Keratinocyte (primary cell): ENCODE data around the gene SLC32A1. TPM values are rescaled to one million over a fixed set of nuclear protein-coding genes. Genes with fewer than 3 reads are reported as not detected.

Experiments used
- DNase-seq: peaks from one replicate; pipeline ENCODE4 v3.0.0-alpha.2; 2011; ENCODE audit warnings: low read depth, missing footprints, low spot score
- FAIRE-seq: peaks from 2 replicates; lab custom pipeline; 2011; peaks lifted over from hg19 to GRCh38; lab: Jason Lieb, UNC
- H2AFZ ChIP-seq: 2 replicates; pipeline ENCODE4 v1.6.0; 2012; ENCODE audit warnings: low read length, control low read depth, inconsistent platforms; ENCODE audit not compliant: control insufficient read depth
- H3K27ac ChIP-seq: 2 replicates; pipeline ENCODE4 v1.5.1; 2011; ENCODE audit warnings: low read length; ENCODE audit not compliant: control insufficient read depth, insufficient read depth
- H3K27me3 ChIP-seq: 3 replicates; pipeline ENCODE4 v1.6.0; 2011; ENCODE audit warnings: low read length; ENCODE audit not compliant: control insufficient read depth, insufficient read depth; ENCODE audit errors: extremely low read depth
- H3K36me3 ChIP-seq, 2 experiments: 2 replicates in 1 of 2; 3 replicates in 1 of 2; pipeline ENCODE4 v1.5.1; 2011; ENCODE audit warnings: low read length in 2 of 2, mild to moderate bottlenecking in 1 of 2; ENCODE audit not compliant: control insufficient read depth in 2 of 2, insufficient read depth in 2 of 2; ENCODE audit errors: extremely low read depth in 1 of 2
- H3K4me1 ChIP-seq: 3 replicates; pipeline ENCODE4 v1.5.1; 2011; ENCODE audit warnings: low read length; ENCODE audit not compliant: control insufficient read depth, insufficient read depth; ENCODE audit errors: extremely low read depth
- H3K4me2 ChIP-seq: 3 replicates; pipeline ENCODE4 v1.6.0; 2011; ENCODE audit warnings: low read depth, low read length; ENCODE audit not compliant: control insufficient read depth, insufficient read depth; ENCODE audit errors: extremely low read depth
- H3K4me3 ChIP-seq, 3 experiments: fragments of 200-600 bp in 1 of 3; sonication (generic) in 1 of 3; 2 replicates in 2 of 3; 3 replicates in 1 of 3; pipeline ENCODE4 v1.5.1; 2011 to 2016; ENCODE audit warnings: low read length in 3 of 3, mild to moderate bottlenecking in 3 of 3, control low read depth in 2 of 3, inconsistent platforms in 1 of 3, low read depth in 1 of 3, mixed read lengths in 1 of 3, mixed run types in 1 of 3, moderate library complexity in 1 of 3; ENCODE audit not compliant: control insufficient read depth in 2 of 3, insufficient read depth in 2 of 3; ENCODE audit errors: extremely low read depth in 1 of 3
- H3K79me2 ChIP-seq: 2 replicates; pipeline ENCODE4 v1.6.0; 2012; ENCODE audit warnings: low read length; ENCODE audit not compliant: control insufficient read depth, insufficient read depth
- H3K9ac ChIP-seq: 3 replicates; pipeline ENCODE4 v1.6.0; 2011; ENCODE audit warnings: low read length; ENCODE audit not compliant: control insufficient read depth, insufficient read depth; ENCODE audit errors: extremely low read depth
- H3K9me1 ChIP-seq: 3 replicates; pipeline ENCODE4 v1.6.0; 2011; ENCODE audit warnings: low read length; ENCODE audit not compliant: control insufficient read depth, insufficient read depth; ENCODE audit errors: extremely low read depth
- H3K9me3 ChIP-seq: 2 replicates; pipeline ENCODE4 v1.5.1; 2012; ENCODE audit warnings: low read depth, low read length; ENCODE audit not compliant: control insufficient read depth
- H4K20me1 ChIP-seq: 3 replicates; pipeline ENCODE4 v1.6.0; 2011; ENCODE audit warnings: low read length; ENCODE audit not compliant: control insufficient read depth, insufficient read depth; ENCODE audit errors: extremely low read depth
- EZH2 ChIP-seq: IDR thresholded peaks from one replicate; pipeline ENCODE4 v1.6.1; 2012; ENCODE audit warnings: inconsistent platforms, mild to moderate bottlenecking, low read length, moderate library complexity
- dilution Hi-C: fragments of 300-500 bp; cut with MboI; formaldehyde crosslinking; loops from one replicate; pipeline ENCODE4 v1.7.0; 2020; ENCODE audit warnings: low sequenced_read_pairs; ENCODE audit not compliant: extremely low pct_ligation_motif_present
- polyA plus RNA-seq, 5 experiments: library from polyadenylated mRNA; depleted of rRNA in 3 of 5; stranded (reverse) in 3 of 5; stranded (forward) in 1 of 5; unstranded in 1 of 5; fragments of >200 nt; gene quantifications; 1 replicate in 1 of 5; 2 replicates in 3 of 5; 3 replicates in 1 of 5; pipeline versions ENCODE4 v1.2.1 to v1.2.3, GENCODE V29; 2011 to 2012; ENCODE audit warnings: missing spikeins in 2 of 5, low read depth in 1 of 5, low replicate concordance in 1 of 5
- TF ChIP-seq, protein P1 (sequence below), 3 experiments: IDR thresholded peaks in 1 of 3; conservative IDR thresholded peaks in 1 of 3; optimal IDR thresholded peaks in 1 of 3; 2 replicates in 2 of 3; 3 replicates in 1 of 3; pipeline versions ENCODE3 to v1.5.1; 2011; ENCODE audit warnings: low read length in 3 of 3, mild to moderate bottlenecking in 3 of 3, moderate library complexity in 2 of 3, control low read depth in 1 of 3, inconsistent platforms in 1 of 3; ENCODE audit not compliant: insufficient read depth in 2 of 3; ENCODE audit errors: extremely low read depth in 1 of 3

SLC32A1 gene
- polyA plus RNA-seq, 1 donor (not counting 4 experiments of a cell fraction or from before 2014, with no cell fraction given): not detected

DNA sequence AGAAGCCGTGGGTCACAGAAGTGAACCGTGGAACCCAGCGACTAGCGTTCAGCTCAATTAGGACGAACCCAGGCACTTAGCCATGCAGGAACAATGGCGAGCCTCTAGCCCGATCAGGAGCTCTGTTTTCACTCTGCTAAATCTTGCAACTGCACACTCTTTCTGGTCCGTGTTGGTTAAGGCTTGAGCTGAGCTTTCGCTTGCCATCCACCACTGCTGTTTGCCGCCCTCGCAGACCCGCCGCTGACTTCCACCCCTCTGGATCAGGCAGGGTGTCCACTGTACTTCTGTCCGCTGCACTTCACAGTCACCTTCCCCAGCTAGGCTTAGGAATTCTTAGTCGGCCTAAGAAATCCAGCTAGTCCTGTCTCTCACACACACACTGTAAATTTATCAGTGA, 25.7 kb upstream of the SLC32A1 start:
- Histone ChIP-seq H3K9me3 (no peaks in the 10 kb centered on the region), H3K27ac (no peak overlapping the region), H3K9me1 (no peaks in the 10 kb centered on the region), H4K20me1 (no peaks in the 10 kb centered on the region), H2AFZ (no peak overlapping the region), H3K27me3 (peaks cover 13% of the 10 kb centered on the region), H3K4me2 (no peak overlapping the region), H3K79me2 (no peaks in the 10 kb centered on the region), H3K4me3 (no peak overlapping the region), H3K4me1 (no peaks in the 10 kb centered on the region), H3K36me3 (no peaks in the 10 kb centered on the region), H3K9ac (no peak overlapping the region)
- FAIRE-seq (no peak), DNase-seq (no peak)
- dilution Hi-C loops: no loop called here
- TF ChIP-seq, protein P1, sequence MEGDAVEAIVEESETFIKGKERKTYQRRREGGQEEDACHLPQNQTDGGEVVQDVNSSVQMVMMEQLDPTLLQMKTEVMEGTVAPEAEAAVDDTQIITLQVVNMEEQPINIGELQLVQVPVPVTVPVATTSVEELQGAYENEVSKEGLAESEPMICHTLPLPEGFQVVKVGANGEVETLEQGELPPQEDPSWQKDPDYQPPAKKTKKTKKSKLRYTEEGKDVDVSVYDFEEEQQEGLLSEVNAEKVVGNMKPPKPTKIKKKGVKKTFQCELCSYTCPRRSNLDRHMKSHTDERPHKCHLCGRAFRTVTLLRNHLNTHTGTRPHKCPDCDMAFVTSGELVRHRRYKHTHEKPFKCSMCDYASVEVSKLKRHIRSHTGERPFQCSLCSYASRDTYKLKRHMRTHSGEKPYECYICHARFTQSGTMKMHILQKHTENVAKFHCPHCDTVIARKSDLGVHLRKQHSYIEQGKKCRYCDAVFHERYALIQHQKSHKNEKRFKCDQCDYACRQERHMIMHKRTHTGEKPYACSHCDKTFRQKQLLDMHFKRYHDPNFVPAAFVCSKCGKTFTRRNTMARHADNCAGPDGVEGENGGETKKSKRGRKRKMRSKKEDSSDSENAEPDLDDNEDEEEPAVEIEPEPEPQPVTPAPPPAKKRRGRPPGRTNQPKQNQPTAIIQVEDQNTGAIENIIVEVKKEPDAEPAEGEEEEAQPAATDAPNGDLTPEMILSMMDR (optimal IDR thresholded peaks at IDR 0.05 in 1 of 3, IDR thresholded peaks at IDR 0.05 in 1 of 3, conservative IDR thresholded peaks at IDR 0.05 in 1 of 3; ENCODE audit: extremely low read depth in 1 of 3, insufficient read depth in 2 of 3, low read length in 3 of 3): no peak
- no peak for TF ChIP-seq EZH2

GRCh38 chr20:38700141-38700540, 24.1 kb upstream of the SLC32A1 start:
- FAIRE-seq (no peak), DNase-seq (no peak)
- Histone ChIP-seq H4K20me1 (no peaks in the 10 kb centered on the region), H3K9me3 (no peaks in the 10 kb centered on the region), H3K36me3 (no peaks in the 10 kb centered on the region), H3K4me2 (no peak overlapping the region), H3K9me1 (no peaks in the 10 kb centered on the region), H3K27ac (no peak overlapping the region), H3K4me3 (no peak overlapping the region), H3K9ac (no peak overlapping the region), H3K4me1 (no peaks in the 10 kb centered on the region), H3K27me3 (peaks cover 13% of the 10 kb centered on the region), H3K79me2 (no peaks in the 10 kb centered on the region), H2AFZ (no peak overlapping the region)
- dilution Hi-C loops: no loop called here
- no peak for TF ChIP-seq EZH2
- TF ChIP-seq, protein P1 (optimal IDR thresholded peaks at IDR 0.05 in 1 of 3, IDR thresholded peaks at IDR 0.05 in 1 of 3, conservative IDR thresholded peaks at IDR 0.05 in 1 of 3; ENCODE audit: extremely low read depth in 1 of 3, insufficient read depth in 2 of 3, low read length in 3 of 3): no peak
